GM19023 (cell line): Measurements from ENCODE around the gene RBFOX1.
"Not testable (repeated sequence)": the region's sequence is repeated elsewhere in the genome, so short reads cannot be mapped to it uniquely, and the experiment has no call there.

Source experiments
- ATAC-seq: cut with Tn5 transposase; IDR thresholded peaks from one replicate; pipeline ENCODE4 v1.9.1; 2021; ENCODE audit warnings: mild to moderate bottlenecking, moderate library complexity; ENCODE audit not compliant: unreplicated experiment

RBFOX1 gene

GRCh38 chr16:7452090-7452489 is 119.4 kb downstream of the RBFOX1 start:
- ATAC-seq = no peak

- ATAC-seq = no peak
Measured at GRCh38 chr16:7456211-7456610, 123.6 kb downstream of the RBFOX1 start.

GRCh38 chr16:7458144-7458543 is 125.5 kb downstream of the RBFOX1 start:
- ATAC-seq = no peak

GRCh38 chr16:7470344-7470743 is 137.7 kb downstream of the RBFOX1 start:
- ATAC-seq = no peak

GRCh38 chr16:7471268-7471667 is 138.6 kb downstream of the RBFOX1 start:
- no peak for ATAC-seq

GRCh38 chr16:7482032-7482431 is 149.4 kb downstream of the RBFOX1 start:
- ATAC-seq = no peak

GRCh38 chr16:7482596-7483290 is 150.1 kb downstream of the RBFOX1 start:
- no peak for ATAC-seq

- ATAC-seq = no peak
Measured at GRCh38 chr16:7487574-7488323, 155.1 kb downstream of the RBFOX1 start.

- no peak for ATAC-seq
Measured at GRCh38 chr16:7492122-7492521, 159.5 kb downstream of the RBFOX1 start.

- no peak for ATAC-seq
Measured at GRCh38 chr16:7493133-7493532, 160.5 kb downstream of the RBFOX1 start.

- ATAC-seq = no peak
Measured at GRCh38 chr16:7497691-7498090, 165.0 kb downstream of the RBFOX1 start.

GRCh38 chr16:7501868-7502267 is 169.2 kb downstream of the RBFOX1 start:
- no peak for ATAC-seq

GRCh38 chr16:7502591-7503157 is 170.0 kb downstream of the RBFOX1 start:
- not testable (repeated sequence) for ATAC-seq

- ATAC-seq = no peak
Measured at GRCh38 chr16:7503666-7504065, 171.0 kb downstream of the RBFOX1 start.

GRCh38 chr16:7504844-7505243 is 172.2 kb downstream of the RBFOX1 start:
- no peak for ATAC-seq

GRCh38 chr16:7505495-7505894 is 172.8 kb downstream of the RBFOX1 start:
- no peak for ATAC-seq

GRCh38 chr16:7506363-7506762 is 173.7 kb downstream of the RBFOX1 start:
- ATAC-seq = no peak

GRCh38 chr16:7508656-7509055 is 176.0 kb downstream of the RBFOX1 start:
- ATAC-seq = no peak

- no peak for ATAC-seq
Measured at GRCh38 chr16:7509963-7510601, 177.4 kb downstream of the RBFOX1 start.

GRCh38 chr16:7511549-7512260 is 179.1 kb downstream of the RBFOX1 start:
- ATAC-seq = no peak

GRCh38 chr16:7512503-7512902 is 179.9 kb downstream of the RBFOX1 start:
- no peak for ATAC-seq
